GM12874 (cell line): ENCODE data around the gene ZNF532.

Experiments
- CTCF ChIP-seq: IDR thresholded peaks from 2 replicates; pipeline ENCODE4 v1.5.1; 2011; ENCODE audit warnings: low read depth, mild to moderate bottlenecking, control low read depth, low read length, moderate library complexity; ENCODE audit not compliant: insufficient read depth

The ZNF532 gene

DNA sequence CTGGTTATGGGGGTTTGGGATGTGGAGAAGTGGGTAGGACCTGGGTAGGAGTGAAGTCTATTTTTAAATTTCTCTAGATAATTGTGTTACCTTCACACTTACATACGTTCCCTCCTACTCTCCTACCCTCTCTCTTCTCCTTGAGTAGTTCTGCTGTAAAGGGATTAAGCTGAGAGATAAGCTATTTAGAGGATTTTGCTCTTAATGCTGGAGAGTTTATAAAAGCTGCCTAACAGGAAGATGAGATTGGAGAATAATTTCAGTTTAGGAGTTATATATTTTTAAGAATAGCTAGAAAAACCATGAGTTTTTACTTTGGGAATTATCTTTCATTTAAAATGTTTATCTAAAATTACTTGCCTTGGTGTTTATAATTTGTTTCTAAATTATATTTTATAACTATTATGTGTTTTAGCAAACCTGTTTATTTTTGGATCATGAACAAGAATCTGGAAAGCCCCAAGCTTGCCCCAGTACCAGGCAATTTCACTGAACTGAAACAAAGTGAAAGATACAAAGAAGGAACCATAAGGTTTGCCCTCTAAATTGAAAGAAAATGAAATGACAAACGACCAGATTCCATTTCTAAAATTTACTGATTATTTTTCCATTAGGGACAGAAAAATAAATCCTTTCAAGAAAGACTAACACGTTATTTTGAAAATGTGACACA, 101.5 kb downstream of the ZNF532 start:
- no peak for TF ChIP-seq CTCF

GRCh38 chr18:58966704-58967103, 102.0 kb downstream of the ZNF532 start:
- TF ChIP-seq CTCF: no peak

- TF ChIP-seq CTCF: no peak
Measured at GRCh38 chr18:58967751-58968254, 103.1 kb downstream of the ZNF532 start.

DNA sequence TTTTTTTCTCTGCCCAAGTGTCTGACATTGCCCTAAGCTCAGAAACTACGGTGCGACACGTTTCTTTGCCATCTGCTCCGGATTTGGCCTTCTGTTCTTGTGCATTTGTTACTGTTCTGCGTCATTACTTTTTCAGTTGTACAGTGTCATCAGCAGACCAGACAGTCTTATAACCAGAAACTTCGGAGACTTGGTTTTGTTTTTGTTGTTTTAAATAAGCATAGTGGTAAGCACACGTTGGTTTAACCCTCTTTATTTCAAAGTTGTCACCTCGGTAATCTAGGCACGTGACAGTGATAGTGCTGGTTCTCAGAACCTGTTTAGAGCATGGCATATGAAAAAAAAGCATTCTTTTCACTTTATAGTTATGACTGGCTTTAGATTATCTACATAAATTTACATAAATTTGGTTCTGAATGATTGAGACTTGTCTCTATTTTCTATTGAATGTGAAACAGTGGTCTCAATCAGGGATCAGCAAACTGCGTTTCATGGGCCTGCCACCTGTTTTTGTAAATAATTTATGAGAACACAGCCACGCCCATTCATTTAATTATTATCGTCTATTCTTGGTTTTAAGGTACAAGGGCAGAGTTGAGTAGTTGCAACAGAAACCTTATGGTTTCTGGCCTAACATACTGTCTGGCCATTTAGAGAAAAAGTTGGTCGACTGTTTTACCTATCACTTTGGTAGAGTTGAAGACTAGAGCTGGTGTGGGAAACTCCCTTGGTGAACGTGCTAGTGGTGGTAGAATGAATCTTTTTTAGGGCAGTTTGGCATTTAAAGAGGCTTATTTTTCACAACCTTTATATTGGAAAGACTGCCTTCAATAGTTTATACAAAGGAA, 106.5 kb downstream of the ZNF532 start:
- no peak for TF ChIP-seq CTCF

DNA sequence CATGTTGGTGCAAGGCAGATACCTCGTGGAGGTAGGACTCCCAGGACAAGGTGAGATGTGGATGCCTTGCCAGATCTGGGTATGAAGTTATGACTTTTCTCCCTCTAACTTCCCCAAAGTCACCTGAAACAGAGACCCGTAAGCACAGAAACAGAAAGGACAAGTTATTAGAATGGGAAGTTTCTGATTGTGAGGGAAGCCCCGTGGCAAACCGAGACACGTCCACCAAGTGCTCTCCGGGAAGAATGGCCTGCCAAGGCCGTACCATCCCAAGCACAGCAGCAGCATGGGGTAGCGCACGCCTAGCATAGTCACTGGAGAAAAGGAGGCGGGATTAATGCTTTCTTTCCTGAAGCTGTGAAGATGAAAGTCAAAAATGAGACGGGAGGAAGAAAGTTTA, 110.6 kb downstream of the ZNF532 start:
- TF ChIP-seq CTCF: no peak

GRCh38 chr18:58975781-58976180, 111.1 kb downstream of the ZNF532 start:
- TF ChIP-seq CTCF: no peak

DNA sequence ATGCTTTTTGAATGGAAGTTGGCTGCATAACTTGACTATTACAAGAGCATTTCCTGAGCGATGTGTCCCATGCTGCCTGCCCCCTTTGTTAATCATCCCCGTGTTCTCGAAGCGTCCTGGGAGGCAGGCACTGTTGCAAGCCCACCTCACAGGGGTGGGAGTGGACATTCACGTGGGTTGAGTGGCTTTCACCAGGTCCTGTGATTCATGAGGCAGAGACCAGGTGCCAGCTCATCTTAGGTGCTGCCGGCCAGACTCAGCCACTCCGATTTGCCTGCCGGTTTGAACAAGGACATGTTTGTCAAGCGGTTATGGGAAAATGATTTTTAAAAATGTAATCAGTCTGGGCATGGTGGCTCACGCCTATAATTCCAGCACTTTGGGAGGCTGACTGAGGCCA, 112.5 kb downstream of the ZNF532 start:
- TF ChIP-seq CTCF: no peak
